HAP-1 (cell line): Measurements from ENCODE around the gene GRHPR.

ENCODE experiments used
- DNase-seq, 2 experiments: peaks; one replicate each; pipeline ENCODE4 v3.0.0-alpha.2; 2016 to 2020; ENCODE audit warnings: low spot score in 2 of 2
- H3K27me3 ChIP-seq: fragments of 250-450 bp; sonication (Bioruptor Pico); 2 replicates; pipeline ENCODE4 v1.5.1; 2020; ENCODE audit warnings: low read depth, mild to moderate bottlenecking, moderate library complexity
- H3K36me3 ChIP-seq: fragments of 250-450 bp; sonication (Bioruptor Pico); replicated peaks from 2 replicates; pipeline ENCODE4 v1.5.1; 2020; ENCODE audit warnings: mild to moderate bottlenecking
- H3K4me1 ChIP-seq: fragments of 250-450 bp; sonication (Bioruptor Pico); 2 replicates; pipeline ENCODE4 v1.5.1; 2020; ENCODE audit warnings: mild to moderate bottlenecking
- H3K4me3 ChIP-seq: fragments of 250-450 bp; sonication (Bioruptor Pico); 2 replicates; pipeline ENCODE4 v1.5.1; 2020; ENCODE audit warnings: mild to moderate bottlenecking, moderate library complexity
- H3K9me3 ChIP-seq: fragments of 250-450 bp; sonication (Bioruptor Pico); 2 replicates; pipeline ENCODE4 v1.5.1; 2020; ENCODE audit warnings: mild to moderate bottlenecking, moderate library complexity
- in situ Hi-C: fragments of 300-500 bp; cut with MboI; formaldehyde crosslinking; loops from 3 replicates; pipeline ENCODE4 v1.14.3; 2020; ENCODE audit warnings: low sequenced_read_pairs, inconsistent platforms, mixed read lengths

Gene GRHPR

GRCh38 chr9:37406603-37407401, 15.7 kb upstream of the GRHPR start:
- H3K4me3 ChIP-seq, result no peak overlapping the region
- DNase-seq, result no peak
- no peaks in the 10 kb centered on the region for H3K27me3 ChIP-seq
- no peaks in the 10 kb centered on the region for H3K4me1 ChIP-seq
- H3K9me3 ChIP-seq, result no peaks in the 10 kb centered on the region
- in situ Hi-C loops, result no loop called here
- H3K36me3 ChIP-seq, result no peaks in the 10 kb centered on the region

- H3K36me3 ChIP-seq, result no peaks in the 10 kb centered on the region
Observed at GRCh38 chr9:37407468-37407867, 15.0 kb upstream of the GRHPR start.

GRCh38 chr9:37408933-37409710, 13.4 kb upstream of the GRHPR start:
- no peak for DNase-seq
- no peaks in the 10 kb centered on the region for H3K4me1 ChIP-seq
- in situ Hi-C loops, result no loop called here
- H3K36me3 ChIP-seq, result no peaks in the 10 kb centered on the region
- no peak overlapping the region for H3K4me3 ChIP-seq
- H3K9me3 ChIP-seq, result no peaks in the 10 kb centered on the region
- no peaks in the 10 kb centered on the region for H3K27me3 ChIP-seq

More at GRCh38 chr9:37407468-37407867, 15.0 kb upstream of the GRHPR start:
- in situ Hi-C loops, result no loop called here
- Histone ChIP-seq H3K4me1 (no peaks in the 10 kb centered on the region), H3K9me3 (no peaks in the 10 kb centered on the region), H3K4me3 (no peak overlapping the region), H3K27me3 (no peaks in the 10 kb centered on the region)
- no peak for DNase-seq

- H3K4me1 ChIP-seq, result peaks cover 9% of the 10 kb centered on the region
- H3K4me3 ChIP-seq, result no peak overlapping the region
- H3K27me3 ChIP-seq, result no peaks in the 10 kb centered on the region
- no peaks in the 10 kb centered on the region for H3K36me3 ChIP-seq
- H3K9me3 ChIP-seq, result no peaks in the 10 kb centered on the region
- no peak for DNase-seq
- in situ Hi-C loops, result no loop called here
Observed at GRCh38 chr9:37410354-37410861, 12.1 kb upstream of the GRHPR start.

GRCh38 chr9:37410969-37411785, 11.3 kb upstream of the GRHPR start:
- Histone ChIP-seq H3K27me3 (no peaks in the 10 kb centered on the region), H3K4me3 (no peak overlapping the region), H3K36me3 (no peaks in the 10 kb centered on the region), H3K9me3 (no peaks in the 10 kb centered on the region), H3K4me1 (peaks cover 14% of the 10 kb centered on the region)
- peak in 1 of 2 experiments; percentile 38 for DNase-seq
- in situ Hi-C loops, result no loop called here

- Histone ChIP-seq H3K4me3 (no peak overlapping the region), H3K36me3 (no peaks in the 10 kb centered on the region), H3K27me3 (no peaks in the 10 kb centered on the region), H3K4me1 (peaks cover 16% of the 10 kb centered on the region), H3K9me3 (no peaks in the 10 kb centered on the region)
- in situ Hi-C loops, result no loop called here
- DNase-seq, result no peak
Observed at GRCh38 chr9:37412431-37413151, 9.9 kb upstream of the GRHPR start.

GRCh38 chr9:37413311-37413710, 9.2 kb upstream of the GRHPR start:
- Histone ChIP-seq H3K4me3 (no peak overlapping the region), H3K4me1 (peaks cover 16% of the 10 kb centered on the region), H3K36me3 (no peaks in the 10 kb centered on the region), H3K9me3 (no peaks in the 10 kb centered on the region), H3K27me3 (no peaks in the 10 kb centered on the region)
- in situ Hi-C loops, result no loop called here
- DNase-seq, result no peak

- no peak for DNase-seq
- no peaks in the 10 kb centered on the region for H3K9me3 ChIP-seq
- H3K36me3 ChIP-seq, result no peaks in the 10 kb centered on the region
- no peaks in the 10 kb centered on the region for H3K27me3 ChIP-seq
- no peak overlapping the region for H3K4me3 ChIP-seq
- peaks cover 16% of the 10 kb centered on the region for H3K4me1 ChIP-seq
- in situ Hi-C loops, result no loop called here
Observed at GRCh38 chr9:37414503-37414943, 8.0 kb upstream of the GRHPR start.

- peak; percentile 66 to 89 for DNase-seq
- no peak overlapping the region for H3K4me3 ChIP-seq
- H3K9me3 ChIP-seq, result no peaks in the 10 kb centered on the region
- in situ Hi-C loops, result no loop called here
- no peaks in the 10 kb centered on the region for H3K27me3 ChIP-seq
- peaks cover 16% of the 10 kb centered on the region for H3K4me1 ChIP-seq
- H3K36me3 ChIP-seq, result no peaks in the 10 kb centered on the region
Observed at GRCh38 chr9:37415011-37415719, 7.3 kb upstream of the GRHPR start.

- Histone ChIP-seq H3K9me3 (no peaks in the 10 kb centered on the region), H3K4me1 (peaks cover 25% of the 10 kb centered on the region), H3K4me3 (no peak overlapping the region), H3K27me3 (no peaks in the 10 kb centered on the region), H3K36me3 (no peaks in the 10 kb centered on the region)
- DNase-seq, result no peak
- in situ Hi-C loops, result no loop called here
Observed at GRCh38 chr9:37417252-37417803, 5.2 kb upstream of the GRHPR start.

- no peaks in the 10 kb centered on the region for H3K36me3 ChIP-seq
- peaks cover 25% of the 10 kb centered on the region for H3K4me1 ChIP-seq
- H3K27me3 ChIP-seq, result no peaks in the 10 kb centered on the region
- DNase-seq, result no peak
- H3K4me3 ChIP-seq, result no peak overlapping the region
- in situ Hi-C loops, result no loop called here
- H3K9me3 ChIP-seq, result no peaks in the 10 kb centered on the region
Observed at GRCh38 chr9:37417857-37418618, 4.5 kb upstream of the GRHPR start.

- no peak overlapping the region for H3K4me3 ChIP-seq
- no peaks in the 10 kb centered on the region for H3K27me3 ChIP-seq
- H3K9me3 ChIP-seq, result no peaks in the 10 kb centered on the region
- peaks cover 3% of the 10 kb centered on the region for H3K36me3 ChIP-seq
- peaks cover 30% of the 10 kb centered on the region for H3K4me1 ChIP-seq
- in situ Hi-C loops, result no loop called here
- no peak for DNase-seq
Observed at GRCh38 chr9:37419204-37419603, 3.3 kb upstream of the GRHPR start.
